Lung (tissue), 12 donors: ENCODE data around the gene MS4A3. TPM values are rescaled to one million over a fixed set of nuclear protein-coding genes. Genes with fewer than 3 reads are reported as not detected.

Source experiments
- ATAC-seq: fragments of 200-7000 bp; cut with Tn5 transposase; one replicate; pipeline ENCODE4 v1.9.1; 2020; ENCODE audit warnings: moderate number of reproducible peaks; ENCODE audit not compliant: insufficient read depth, low FRiP score
- DNase-seq, 3 donors: peaks; one replicate each; pipeline ENCODE4 v3.0.0-alpha.2; 2013 to 2017
- H3K27ac ChIP-seq, 2 donors: one replicate each; pipeline ENCODE4 v1.5.1; 2013; ENCODE audit warnings: mild to moderate bottlenecking in 2 of 2, moderate library complexity in 2 of 2, control low read depth in 1 of 2, inconsistent platforms in 1 of 2, low read depth in 1 of 2, low read length in 1 of 2
- H3K27me3 ChIP-seq, 3 donors: one replicate each; pipeline ENCODE4 v1.5.1; 2013; ENCODE audit warnings: low read length in 2 of 3; ENCODE audit not compliant: control insufficient read depth in 3 of 3, insufficient read depth in 3 of 3
- H3K36me3 ChIP-seq, 4 donors: one replicate each; pipeline ENCODE4 v1.5.1; 2013; ENCODE audit warnings: low read length in 4 of 4, mild to moderate bottlenecking in 1 of 4, moderate library complexity in 1 of 4; ENCODE audit not compliant: control insufficient read depth in 4 of 4, insufficient read depth in 4 of 4
- H3K4me1 ChIP-seq, 5 donors: one replicate each; pipeline ENCODE4 v1.5.1; 2013; ENCODE audit warnings: low read length in 5 of 5, mild to moderate bottlenecking in 2 of 5, moderate library complexity in 1 of 5; ENCODE audit not compliant: control insufficient read depth in 5 of 5, insufficient read depth in 5 of 5
- H3K4me3 ChIP-seq: one replicate; pipeline ENCODE4 v1.5.1; 2013; ENCODE audit warnings: mild to moderate bottlenecking, control low read depth, moderate library complexity
- H3K9ac ChIP-seq, 2 donors: one replicate each; pipeline ENCODE4 v1.5.1; 2013; ENCODE audit warnings: low read length in 2 of 2, control low read depth in 1 of 2; ENCODE audit not compliant: insufficient read depth in 1 of 2
- H3K9me3 ChIP-seq, 4 donors: one replicate each; pipeline ENCODE4 v1.5.1; 2013; ENCODE audit warnings: low read length in 3 of 4, mild to moderate bottlenecking in 1 of 4, moderate library complexity in 1 of 4; ENCODE audit not compliant: control insufficient read depth in 4 of 4, insufficient read depth in 3 of 4
- CTCF ChIP-seq: IDR thresholded peaks from 2 replicates; pipeline ENCODE4 v1.5.1; 2012; ENCODE audit warnings: mild to moderate bottlenecking; ENCODE audit errors: control extremely low read depth, extremely low read depth
- WGBS, 2 donors: extraction: QIAGEN DNeasy Blood & Tissue Kit; methylation state at CpG; one replicate each; pipeline ENCODE4 v1.1.7; 2013; 5-methylcytosine and 5-hydroxymethylcytosine counted together
- polyA plus RNA-seq, 2 donors: library from polyadenylated mRNA; stranded (reverse); fragments of 200-250 nt; gene quantifications; one replicate each; pipeline ENCODE4 v1.2.1, GENCODE V29; 2013
- total RNA-seq, 2 donors: library from RNA; depleted of rRNA in 1 of 2; stranded (reverse); fragments of >200 nt in 1 of 2; gene quantifications; one replicate each; pipeline ENCODE4 v1.2.1, GENCODE V29; 2014 to 2021
- donor health status: control.
- donor health status: control.
- donor health status: Bipolar disorder and iron deficiency.
- donor health status: healthy.
- donor health status: DM: yes; HTN: yes; CAD: no.

Gene MS4A3
- total and polyA plus RNA-seq, 4 donors, result 0.20 to 6.6 (median 1.4) TPM

GRCh38 chr11:60059052-60059451 is 2.6 kb downstream of the MS4A3 start:
- WGBS, 2 donors, result 59 to 67% methylated on average over 3 of the region's 3 CpGs
- Histone ChIP-seq H3K27ac (no peak overlapping the region), H3K36me3 (no peaks in the 10 kb centered on the region), H3K9ac (no peak overlapping the region), H3K4me3 (no peak overlapping the region), H3K9me3 (no peaks in the 10 kb centered on the region), H3K4me1 (no peaks in the 10 kb centered on the region), H3K27me3 (no peaks in the 10 kb centered on the region)
- DNase-seq (no peak), ATAC-seq (no peak)
- TF ChIP-seq CTCF, result no peak

- no peaks in the 10 kb centered on the region for H3K9me3 ChIP-seq
- TF ChIP-seq CTCF, result no peak
- no peak overlapping the region for H3K9ac ChIP-seq
- no peak for ATAC-seq
- no peaks in the 10 kb centered on the region for H3K36me3 ChIP-seq
- no peak overlapping the region for H3K27ac ChIP-seq
- DNase-seq, result no peak
- H3K4me3 ChIP-seq, result no peak overlapping the region
- H3K27me3 ChIP-seq, result no peaks in the 10 kb centered on the region
- WGBS, 2 donors, result 79 to 89% methylated on average over 4 of the region's 4 CpGs
- no peaks in the 10 kb centered on the region for H3K4me1 ChIP-seq
Measured at GRCh38 chr11:60059521-60060240, 3.2 kb downstream of the MS4A3 start.

- Histone ChIP-seq H3K4me1 (no peaks in the 10 kb centered on the region), H3K4me3 (no peak overlapping the region), H3K27me3 (no peaks in the 10 kb centered on the region), H3K9me3 (no peaks in the 10 kb centered on the region), H3K9ac (no peak overlapping the region), H3K27ac (no peak overlapping the region), H3K36me3 (no peaks in the 10 kb centered on the region)
- TF ChIP-seq CTCF, result no peak
- ATAC-seq (no peak), DNase-seq (no peak)
- WGBS, 2 donors, result 61 to 65% methylated on average over 1 of the region's 1 CpG
Measured at GRCh38 chr11:60064111-60064510, 7.6 kb downstream of the MS4A3 start.

GRCh38 chr11:60065801-60066200 is 9.3 kb downstream of the MS4A3 start:
- DNase-seq (no peak), ATAC-seq (no peak)
- H3K4me3 ChIP-seq, result no peak overlapping the region
- no peak overlapping the region for H3K27ac ChIP-seq
- no peaks in the 10 kb centered on the region for H3K36me3 ChIP-seq
- H3K27me3 ChIP-seq, result no peaks in the 10 kb centered on the region
- no peaks in the 10 kb centered on the region for H3K4me1 ChIP-seq
- no peak for TF ChIP-seq CTCF
- no peak overlapping the region for H3K9ac ChIP-seq
- H3K9me3 ChIP-seq, result no peaks in the 10 kb centered on the region
- WGBS, 2 donors, result 81 to 84% methylated on average over 1 of the region's 1 CpG
